Islet precursor cell (in vitro differentiated cells): ENCODE results near the gene AHSG.
"Not testable (repeated sequence)": the region's sequence is repeated elsewhere in the genome, so short reads cannot be mapped to it uniquely, and the experiment has no call there.

Source experiments
- DNase-seq: peaks from one replicate; pipeline ENCODE4 v3.0.0-alpha.2; 2018

Gene AHSG

GRCh38 chr3:186619787-186620212 is 6.9 kb downstream of the AHSG start:
- DNase-seq: no peak

- no peak for DNase-seq
Measured at GRCh38 chr3:186620213-186621092, 7.6 kb downstream of the AHSG start.

GRCh38 chr3:186621894-186622650 is 9.2 kb downstream of the AHSG start:
- DNase-seq: no peak

GRCh38 chr3:186622651-186623310 is 9.9 kb downstream of the AHSG start:
- no peak for DNase-seq

GRCh38 chr3:186624598-186624997 is 11.7 kb downstream of the AHSG start:
- DNase-seq: no peak

- DNase-seq: no peak
Measured at GRCh38 chr3:186625600-186626042, 12.8 kb downstream of the AHSG start.

- DNase-seq: no peak
Measured at GRCh38 chr3:186626254-186626847, 13.5 kb downstream of the AHSG start.

- no peak for DNase-seq
Measured at GRCh38 chr3:186627852-186628414, 15.1 kb downstream of the AHSG start.

GRCh38 chr3:186628756-186629155 is 15.9 kb downstream of the AHSG start:
- DNase-seq: no peak

- DNase-seq: no peak
Measured at GRCh38 chr3:186630950-186631641, 18.2 kb downstream of the AHSG start.

GRCh38 chr3:186633481-186633880 is 20.6 kb downstream of the AHSG start:
- no peak for DNase-seq

- not testable (repeated sequence) for DNase-seq
Measured at GRCh38 chr3:186634207-186634606, 21.3 kb downstream of the AHSG start.

- no peak for DNase-seq
Measured at GRCh38 chr3:186635532-186635931, 22.7 kb downstream of the AHSG start.

- no peak for DNase-seq
Measured at GRCh38 chr3:186636536-186636935, 23.7 kb downstream of the AHSG start.

- no peak for DNase-seq
Measured at GRCh38 chr3:186637686-186638085, 24.8 kb downstream of the AHSG start.

GRCh38 chr3:186638259-186638658 is 25.4 kb downstream of the AHSG start:
- no peak for DNase-seq

- DNase-seq: no peak
Measured at GRCh38 chr3:186639778-186640472, 27.1 kb downstream of the AHSG start, which contains the start of gene FETUB. TSS of gene FETUB (plus strand) at chr3:186640399. CDS start at chr3:186640461, 62 bp downstream.

- peak; percentile 88 for DNase-seq
Measured at GRCh38 chr3:186640473-186640818, 27.6 kb downstream of the AHSG start.

- DNase-seq: no peak
Measured at GRCh38 chr3:186640929-186641328, 28.1 kb downstream of the AHSG start.

GRCh38 chr3:186642014-186642413 is 29.2 kb downstream of the AHSG start:
- no peak for DNase-seq

- no peak for DNase-seq
Measured at GRCh38 chr3:186643493-186643892, 30.6 kb downstream of the AHSG start.
